GM23248 (cell line): ENCODE results near the gene SPZ1. TPM values are rescaled to one million over a fixed set of nuclear protein-coding genes. Genes with fewer than 3 reads are reported as not detected.
"Not testable (repeated sequence)": the region's sequence is repeated elsewhere in the genome, so short reads cannot be mapped to it uniquely, and the experiment has no call there.

Experiments
- DNase-seq: peaks from one replicate; pipeline ENCODE4 v3.0.0-alpha.2; 2015
- H2AFZ ChIP-seq: fragments of 200-600 bp; sonication (generic); 2 replicates; pipeline ENCODE4 v1.6.1; 2016; ENCODE audit warnings: antibody characterized with exemption
- H3F3A ChIP-seq: fragments of 200-600 bp; sonication (generic); 2 replicates; pipeline ENCODE4 v1.6.1; 2016; ENCODE audit warnings: mild to moderate bottlenecking, antibody characterized with exemption, mixed run types; ENCODE audit not compliant: insufficient read depth
- H3K27ac ChIP-seq: fragments of 200-600 bp; sonication (generic); 2 replicates; pipeline ENCODE4 v1.5.1; 2016; ENCODE audit warnings: mild to moderate bottlenecking
- H3K27me3 ChIP-seq: fragments of 200-600 bp; sonication (generic); replicated peaks from 2 replicates; pipeline ENCODE4 v1.6.1; 2016; ENCODE audit warnings: mild to moderate bottlenecking; ENCODE audit not compliant: insufficient read depth
- H3K36me3 ChIP-seq: fragments of 200-600 bp; sonication (generic); 2 replicates; pipeline ENCODE4 v1.6.1; 2016; ENCODE audit warnings: low read depth, mild to moderate bottlenecking
- H3K4me1 ChIP-seq: fragments of 200-600 bp; sonication (generic); 2 replicates; pipeline ENCODE4 v1.6.1; 2016; ENCODE audit warnings: mild to moderate bottlenecking; ENCODE audit not compliant: insufficient read depth
- H3K4me2 ChIP-seq: fragments of 200-600 bp; sonication (generic); one replicate; pipeline ENCODE4 v1.6.1; 2016; ENCODE audit warnings: mild to moderate bottlenecking; ENCODE audit not compliant: unreplicated experiment
- H3K4me3 ChIP-seq: fragments of 200-600 bp; sonication (generic); 2 replicates; pipeline ENCODE4 v1.5.1; 2016; ENCODE audit warnings: mild to moderate bottlenecking
- H3K79me2 ChIP-seq: fragments of 200-600 bp; sonication (generic); 2 replicates; pipeline ENCODE4 v1.6.1; 2016; ENCODE audit warnings: mild to moderate bottlenecking; ENCODE audit not compliant: insufficient read depth
- H3K9ac ChIP-seq: fragments of 200-600 bp; sonication (generic); 2 replicates; pipeline ENCODE4 v1.6.1; 2016; ENCODE audit warnings: mild to moderate bottlenecking
- H3K9me2 ChIP-seq: fragments of 200-600 bp; sonication (generic); 2 replicates; pipeline ENCODE4 v1.6.1; 2016; ENCODE audit warnings: mixed run types, mild to moderate bottlenecking, moderate library complexity; ENCODE audit not compliant: insufficient read depth
- H3K9me3 ChIP-seq: fragments of 200-600 bp; sonication (generic); one replicate; pipeline ENCODE4 v1.6.1; 2017; ENCODE audit warnings: low read depth
- H4K20me1 ChIP-seq: fragments of 200-600 bp; sonication (generic); 2 replicates; pipeline ENCODE4 v1.6.0; 2016; ENCODE audit not compliant: insufficient read depth
- EZH2 ChIP-seq: fragments of 200-600 bp; sonication (generic); IDR thresholded peaks from 2 replicates; pipeline ENCODE4 v1.6.1; 2018; ENCODE audit warnings: antibody characterized with exemption, mild to moderate bottlenecking; ENCODE audit not compliant: insufficient read depth, poor library complexity, severe bottlenecking
- EZH2phosphoT487 ChIP-seq: fragments of 200-600 bp; sonication (generic); IDR thresholded peaks from 2 replicates; pipeline ENCODE4 v1.6.1; 2018; ENCODE audit warnings: antibody characterized with exemption, moderate library complexity, mild to moderate bottlenecking, low read depth; ENCODE audit not compliant: insufficient read depth
- WGBS, 2 experiments: methylation state at CpG; one replicate each; pipeline ENCODE4 v1.1.6; 2015 to 2017; ENCODE audit warnings: low lambda C conversion rate in 2 of 2, low coverage in 1 of 2; ENCODE audit errors: missing lambda C conversion rate in 2 of 2; 5-methylcytosine and 5-hydroxymethylcytosine counted together
- in situ Hi-C: fragments of 300-500 bp; cut with MboI; formaldehyde crosslinking; loops from 2 replicates; pipeline ENCODE4 v1.15.0; 2020
- polyA plus RNA-seq: library from polyadenylated mRNA; unstranded; fragments of >200 nt; fragmentation: Nextera tagmentation; extraction: Ambion mirVana; gene quantifications from 2 replicates; pipeline ENCODE4 v1.2.1, GENCODE V29; 2016
- total RNA-seq: library from RNA; depleted of rRNA; stranded (reverse); fragments of >200 nt; shearing (Covaris generic); gene quantifications from 2 replicates; pipeline ENCODE4 v1.2.3, GENCODE V29; 2014

The SPZ1 gene
- total and polyA plus RNA-seq, 2 experiments from 2014 or later, result not detected

GRCh38 chr5:80300125-80300524 is 19.7 kb upstream of the SPZ1 start:
- H3F3A ChIP-seq, result no peaks in the 10 kb centered on the region
- no peak overlapping the region for H3K9ac ChIP-seq
- no peaks in the 10 kb centered on the region for H3K9me2 ChIP-seq
- no peaks in the 10 kb centered on the region for H3K9me3 ChIP-seq
- no peak overlapping the region for H3K4me2 ChIP-seq
- no peaks in the 10 kb centered on the region for H3K4me1 ChIP-seq
- TF ChIP-seq EZH2phosphoT487 (no peak), EZH2 (no peak)
- H3K36me3 ChIP-seq, result no peaks in the 10 kb centered on the region
- no peak for DNase-seq
- WGBS, 2 experiments, result 72 to 91% methylated on average over 6 to 8 of the region's 8 CpGs
- no peak overlapping the region for H3K4me3 ChIP-seq
- H3K27ac ChIP-seq, result no peak overlapping the region
- in situ Hi-C loops, result no loop called here
- peaks cover 10% of the 10 kb centered on the region; the same call in 1 of the 2 replicates for H3K27me3 ChIP-seq
- no peaks in the 10 kb centered on the region for H4K20me1 ChIP-seq
- H2AFZ ChIP-seq, result no peak overlapping the region
- no peaks in the 10 kb centered on the region for H3K79me2 ChIP-seq

DNA sequence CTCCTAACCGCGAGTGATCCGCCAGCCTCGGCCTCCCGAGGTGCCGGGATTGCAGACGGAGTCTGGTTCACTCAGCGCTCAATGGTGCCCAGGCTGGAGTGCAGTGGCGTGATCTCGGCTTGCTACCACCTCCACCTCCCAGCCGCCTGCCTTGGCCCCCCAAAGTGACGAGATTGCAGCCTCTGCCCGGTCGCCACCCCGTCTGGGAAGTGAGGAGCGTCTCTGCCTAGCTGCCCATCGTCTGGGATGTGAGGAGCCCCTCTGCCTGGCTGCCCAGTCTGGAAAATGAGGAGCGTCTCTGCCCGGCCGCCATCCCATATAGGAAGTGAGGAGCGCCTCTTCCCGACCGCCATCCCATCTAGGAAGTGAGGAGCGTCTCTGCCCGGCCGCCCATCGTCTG is 19.0 kb upstream of the SPZ1 start:
- H3K9me2 ChIP-seq, H2AFZ ChIP-seq, H3K9me3 ChIP-seq, in situ Hi-C loops, H3K4me1 ChIP-seq, H3K9ac ChIP-seq, H3K36me3 ChIP-seq, H3K79me2 ChIP-seq, H3F3A ChIP-seq, H4K20me1 ChIP-seq, H3K27me3 ChIP-seq, H3K4me3 ChIP-seq, DNase-seq, H3K27ac ChIP-seq, H3K4me2 ChIP-seq: not testable (repeated sequence)
- WGBS, 2 experiments, result 88 to 93% methylated on average over 11 to 19 of the region's 27 CpGs

DNA sequence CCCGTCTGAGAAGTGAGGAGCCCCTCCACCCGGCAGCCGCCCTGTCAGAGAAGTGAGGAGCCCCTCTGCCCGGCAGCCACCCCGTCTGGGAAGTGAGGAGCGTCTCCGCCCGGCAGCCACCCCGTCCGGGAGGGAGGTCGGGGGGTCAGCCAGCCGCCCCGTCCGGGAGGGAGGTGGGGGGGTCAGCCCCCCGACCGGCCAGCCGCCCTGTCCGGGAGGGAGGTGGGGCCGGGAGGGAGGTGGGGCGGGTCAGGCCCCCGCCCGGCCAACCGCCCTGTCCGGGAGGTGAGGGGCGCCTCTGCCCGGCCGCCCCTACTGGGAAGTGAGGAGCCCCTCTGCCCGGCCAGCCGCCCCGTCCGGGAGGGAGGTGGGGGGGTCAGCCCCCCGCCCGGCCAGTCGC is 18.5 kb upstream of the SPZ1 start:
- H3F3A ChIP-seq, H3K36me3 ChIP-seq, H2AFZ ChIP-seq, H3K4me3 ChIP-seq, H3K4me1 ChIP-seq, H3K9me2 ChIP-seq, H4K20me1 ChIP-seq, H3K9me3 ChIP-seq, H3K79me2 ChIP-seq, H3K9ac ChIP-seq, H3K27me3 ChIP-seq, DNase-seq, in situ Hi-C loops, H3K4me2 ChIP-seq, H3K27ac ChIP-seq: not testable (repeated sequence)
- 90 to 100% methylated on average over 4 to 26 of the region's 34 CpGs for WGBS, 2 experiments

- no peak for DNase-seq
- in situ Hi-C loops, result no loop called here
These were observed 17.2 kb upstream of the SPZ1 start for GRCh38 chr5:80302636-80303035.

GRCh38 chr5:80308526-80308925 is 11.3 kb upstream of the SPZ1 start:
- H3K9me2 ChIP-seq, result no peaks in the 10 kb centered on the region
- no peak overlapping the region for H3K4me3 ChIP-seq
- TF ChIP-seq EZH2phosphoT487, result no peak
- no peak for TF ChIP-seq EZH2
- no peaks in the 10 kb centered on the region for H3K27me3 ChIP-seq
- H3K4me2 ChIP-seq, result no peak overlapping the region
- no peak for DNase-seq
- H4K20me1 ChIP-seq, result no peaks in the 10 kb centered on the region
- H2AFZ ChIP-seq, result no peak overlapping the region
- in situ Hi-C loops, result loop anchor here (5.0 kb wide), 1 partner anchor 216 kb away; no protein-coding TSS in a partner anchor
- H3F3A ChIP-seq, result no peaks in the 10 kb centered on the region
- H3K9me3 ChIP-seq, result no peaks in the 10 kb centered on the region
- no peaks in the 10 kb centered on the region for H3K79me2 ChIP-seq
- no peak overlapping the region for H3K27ac ChIP-seq
- no peaks in the 10 kb centered on the region for H3K36me3 ChIP-seq
- no peaks in the 10 kb centered on the region for H3K4me1 ChIP-seq
- H3K9ac ChIP-seq, result no peak overlapping the region
- WGBS, 2 experiments, result 67 to 72% methylated on average over 11 of the region's 11 CpGs

More at GRCh38 chr5:80302636-80303035, 17.2 kb upstream of the SPZ1 start:
- Histone ChIP-seq H3K9ac (no peak overlapping the region), H3K27me3 (peaks cover 2% of the 10 kb centered on the region; the same call in 1 of the 2 replicates), H2AFZ (no peak overlapping the region), H3K9me3 (no peaks in the 10 kb centered on the region), H3F3A (no peaks in the 10 kb centered on the region), H3K9me2 (no peaks in the 10 kb centered on the region), H3K36me3 (no peaks in the 10 kb centered on the region), H3K4me1 (no peaks in the 10 kb centered on the region), H3K79me2 (no peaks in the 10 kb centered on the region), H3K4me3 (no peak overlapping the region), H3K4me2 (no peak overlapping the region), H4K20me1 (no peaks in the 10 kb centered on the region), H3K27ac (no peak overlapping the region)
- whole genome bisulfite sequencing, 2 experiments, result 73 to 85% methylated on average over 11 of the region's 11 CpGs
- TF ChIP-seq EZH2 (no peak), EZH2phosphoT487 (no peak)
